ENCODE measurements around the gene ALDH1A3. TPM values are rescaled to one million over a fixed set of nuclear protein-coding genes. Genes with fewer than 3 reads are reported as not detected.

ALDH1A3 gene
- total RNA-seq, 1 experiment from 2014 or later = 248 TPM

GRCh38 chr15:100923902-100924301, 44.3 kb downstream of the ALDH1A3 start:
- DNase-seq (ENCODE audit: low read depth, low spot score) (no peak), ATAC-seq (no peak)
- H3K27me3 ChIP-seq (ENCODE audit: insufficient read depth, low read length) = no peaks in the 10 kb centered on the region
- peaks cover under 1 to 12% of the 10 kb centered on the region in 2 experiments; a peak in 2 of 4 replicates for H3K4me1 ChIP-seq (ENCODE audit: control insufficient read depth in 1 of 2, insufficient read depth in 2 of 2, low read length in 2 of 2)
- TF ChIP-seq ATF3 (IDR thresholded peaks at IDR 0.05) = no peak
- TF ChIP-seq, protein P1, sequence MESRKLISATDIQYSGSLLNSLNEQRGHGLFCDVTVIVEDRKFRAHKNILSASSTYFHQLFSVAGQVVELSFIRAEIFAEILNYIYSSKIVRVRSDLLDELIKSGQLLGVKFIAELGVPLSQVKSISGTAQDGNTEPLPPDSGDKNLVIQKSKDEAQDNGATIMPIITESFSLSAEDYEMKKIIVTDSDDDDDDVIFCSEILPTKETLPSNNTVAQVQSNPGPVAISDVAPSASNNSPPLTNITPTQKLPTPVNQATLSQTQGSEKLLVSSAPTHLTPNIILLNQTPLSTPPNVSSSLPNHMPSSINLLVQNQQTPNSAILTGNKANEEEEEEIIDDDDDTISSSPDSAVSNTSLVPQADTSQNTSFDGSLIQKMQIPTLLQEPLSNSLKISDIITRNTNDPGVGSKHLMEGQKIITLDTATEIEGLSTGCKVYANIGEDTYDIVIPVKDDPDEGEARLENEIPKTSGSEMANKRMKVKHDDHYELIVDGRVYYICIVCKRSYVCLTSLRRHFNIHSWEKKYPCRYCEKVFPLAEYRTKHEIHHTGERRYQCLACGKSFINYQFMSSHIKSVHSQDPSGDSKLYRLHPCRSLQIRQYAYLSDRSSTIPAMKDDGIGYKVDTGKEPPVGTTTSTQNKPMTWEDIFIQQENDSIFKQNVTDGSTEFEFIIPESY (IDR thresholded peaks at IDR 0.05; ENCODE audit: extremely low read depth, insufficient replicate concordance, low read length) = no peak
- H3K79me2 ChIP-seq (ENCODE audit: insufficient read depth, low read length) = peaks cover 14% of the 10 kb centered on the region; the same call in 1 of the 2 replicates
- no peaks in the 10 kb centered on the region for H4K20me1 ChIP-seq (ENCODE audit: insufficient read depth)
- ChIA-PET CTCF (no interaction called here), RAD21 (ENCODE audit: low non-redundant PET in 1 of 2, low total read pairs in 2 of 2, uncharacterized antibody in 2 of 2, unreplicated experiment in 2 of 2) (no interaction called here), POLR2A (no interaction called here)
- no peaks in the 10 kb centered on the region for H3K9me3 ChIP-seq (ENCODE audit: control insufficient read depth in 1 of 2, insufficient read depth in 1 of 2, low read depth in 1 of 2, low read length in 2 of 2)
- no peak overlapping the region for H3K4me3 ChIP-seq (replicated peaks in 1 of 2; ENCODE audit: low read depth in 1 of 2, low read length in 2 of 2)
- H3K36me3 ChIP-seq (ENCODE audit: control insufficient read depth in 1 of 2, insufficient read depth in 2 of 2, low read length in 2 of 2) = peaks cover 0 to 20% of the 10 kb centered on the region in 2 experiments; a peak in 2 of 4 replicates
- H2AFZ ChIP-seq (ENCODE audit: low read depth, low read length, poor library complexity, severe bottlenecking) = no peak overlapping the region
- no peak overlapping the region for H3K27ac ChIP-seq (ENCODE audit: low read depth, low read length)
- intact Hi-C loops (cut with micrococcal nuclease) = no loop called here
- no peaks in the 10 kb centered on the region for H3K9me2 ChIP-seq (ENCODE audit: insufficient read depth)
- BruUV-seq (replicated peaks) = no TSS peak
- H3K4me2 ChIP-seq (ENCODE audit: low read length) = no peak overlapping the region
- no peak overlapping the region for H3K9ac ChIP-seq (ENCODE audit: low read length)

DNA sequence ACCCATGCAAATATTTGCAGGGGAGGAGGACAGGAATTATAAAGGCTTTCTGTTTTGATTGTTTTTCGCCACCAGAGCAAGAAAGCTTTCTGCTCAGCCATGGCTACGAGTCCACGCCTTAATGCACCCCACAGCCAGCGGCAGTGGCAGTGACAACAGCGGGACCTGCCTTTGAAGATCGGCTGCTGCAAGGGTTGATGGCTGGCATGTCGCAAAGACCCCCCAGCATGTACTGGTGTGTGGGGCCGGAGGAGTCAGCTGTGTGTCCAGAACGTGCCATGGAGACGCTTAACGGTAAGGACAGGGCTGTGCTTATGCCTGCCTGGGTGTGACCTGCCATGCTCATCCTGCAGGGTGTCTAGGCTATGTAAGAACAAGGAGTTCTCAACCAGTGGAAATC, 44.8 kb downstream of the ALDH1A3 start:
- no peak overlapping the region for H3K27ac ChIP-seq (ENCODE audit: low read depth, low read length)
- H3K4me3 ChIP-seq (replicated peaks in 1 of 2; ENCODE audit: low read depth in 1 of 2, low read length in 2 of 2) = no peak overlapping the region
- ChIA-PET CTCF (no interaction called here), RAD21 (ENCODE audit: low non-redundant PET in 1 of 2, low total read pairs in 2 of 2, uncharacterized antibody in 2 of 2, unreplicated experiment in 2 of 2) (no interaction called here), POLR2A (no interaction called here)
- DNase-seq (ENCODE audit: low read depth, low spot score) (no peak), ATAC-seq (no peak)
- H3K9ac ChIP-seq (ENCODE audit: low read length) = no peak overlapping the region
- TF ChIP-seq TCF7L2 (IDR thresholded peaks at IDR 0.05; ENCODE audit: borderline replicate concordance, extremely low read depth, insufficient read depth, insufficient read length) (no peak), ZFX (IDR thresholded peaks at IDR 0.05) (no peak), RAD21 (IDR thresholded peaks at IDR 0.05; ENCODE audit: low read depth) (no peak), POLR2A (IDR thresholded peaks at IDR 0.05; ENCODE audit: borderline replicate concordance, extremely low read depth, insufficient read depth, insufficient read length) (no peak), REST (IDR thresholded peaks at IDR 0.05; ENCODE audit: low read depth) (no peak)
- TF ChIP-seq, protein P1 (IDR thresholded peaks at IDR 0.05; ENCODE audit: extremely low read depth, insufficient replicate concordance, low read length) = no peak
- H3K4me2 ChIP-seq (ENCODE audit: low read length) = no peak overlapping the region
- H2AFZ ChIP-seq (ENCODE audit: low read depth, low read length, poor library complexity, severe bottlenecking) = no peak overlapping the region
- no peaks in the 10 kb centered on the region for H3K27me3 ChIP-seq (ENCODE audit: insufficient read depth, low read length)
- H3K79me2 ChIP-seq (ENCODE audit: insufficient read depth, low read length) = peaks cover 14% of the 10 kb centered on the region; the same call in 1 of the 2 replicates
- peaks cover 6 to 14% of the 10 kb centered on the region in 2 experiments; a peak in 2 of 4 replicates for H3K4me1 ChIP-seq (ENCODE audit: control insufficient read depth in 1 of 2, insufficient read depth in 2 of 2, low read length in 2 of 2)
- H4K20me1 ChIP-seq (ENCODE audit: insufficient read depth) = no peaks in the 10 kb centered on the region
- H3K9me2 ChIP-seq (ENCODE audit: insufficient read depth) = no peaks in the 10 kb centered on the region
- no TSS peak for BruUV-seq (replicated peaks)
- no peaks in the 10 kb centered on the region for H3K9me3 ChIP-seq (ENCODE audit: control insufficient read depth in 1 of 2, insufficient read depth in 1 of 2, low read depth in 1 of 2, low read length in 2 of 2)
- intact Hi-C loops (cut with micrococcal nuclease) = no loop called here
- peaks cover 0 to 20% of the 10 kb centered on the region in 2 experiments; a peak in 2 of 4 replicates for H3K36me3 ChIP-seq (ENCODE audit: control insufficient read depth in 1 of 2, insufficient read depth in 2 of 2, low read length in 2 of 2)

Measured in HCT116 (cell line).